ENCODE measurements around the gene PGF.

GRCh38 chr14:74909911-74910310, 45.5 kb downstream of the PGF start:
- TF ChIP-seq CTCF (IDR thresholded peaks at IDR 0.05; ENCODE audit: insufficient read depth, low read length) = no peak
- no peak for TF ChIP-seq REST (IDR thresholded peaks at IDR 0.05; ENCODE audit: insufficient replicate concordance, low read depth)
- no peak for TF ChIP-seq POLR2AphosphoS5 (IDR thresholded peaks at IDR 0.05; ENCODE audit: low read depth)
- TF ChIP-seq SPI1 (IDR thresholded peaks at IDR 0.05; ENCODE audit: borderline replicate concordance, low read depth) = no peak

Data from HL-60 (cell line).